Measurements from ENCODE around the gene TNP1. TPM values are rescaled to one million over a fixed set of nuclear protein-coding genes. Genes with fewer than 3 reads are reported as not detected.

The TNP1 gene
- total RNA-seq, 1 experiment from 2014 or later, result not detected

DNA sequence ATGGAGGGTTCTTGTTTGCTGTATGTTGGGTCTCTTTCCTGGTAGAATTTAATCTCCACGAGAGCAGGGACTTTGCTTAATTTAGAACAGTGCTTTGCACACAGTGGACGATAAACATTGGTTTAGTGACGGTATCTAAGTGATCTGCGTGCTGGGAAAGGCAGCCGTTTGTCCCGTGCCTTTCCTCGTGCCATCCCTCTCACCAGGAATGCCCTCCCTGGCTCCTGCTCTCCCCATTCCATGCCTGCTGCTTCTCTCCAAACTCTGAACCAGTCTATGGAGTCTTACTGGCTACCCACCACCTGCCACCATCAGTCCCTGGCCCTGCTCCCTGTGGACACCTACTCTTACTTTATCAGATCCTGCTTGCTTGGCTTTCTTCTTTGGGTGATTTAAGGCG, 27.3 kb upstream of the TNP1 start:
- no peaks in the 10 kb centered on the region for H3K36me3 Mint-ChIP-seq (ENCODE audit: insufficient read depth, unreplicated experiment)
- intact Hi-C loops (cut with micrococcal nuclease), result no loop called here
- no peak overlapping the region for H3K27ac Mint-ChIP-seq (ENCODE audit: low read depth, unreplicated experiment)
- no TSS peak for BruUV-seq (replicated peaks)
- peaks cover 6% of the 10 kb centered on the region for H3K9me3 Mint-ChIP-seq (ENCODE audit: unreplicated experiment)
- DNase-seq (ENCODE audit: unreplicated experiment), result no peak
- TF ChIP-seq, protein P1, sequence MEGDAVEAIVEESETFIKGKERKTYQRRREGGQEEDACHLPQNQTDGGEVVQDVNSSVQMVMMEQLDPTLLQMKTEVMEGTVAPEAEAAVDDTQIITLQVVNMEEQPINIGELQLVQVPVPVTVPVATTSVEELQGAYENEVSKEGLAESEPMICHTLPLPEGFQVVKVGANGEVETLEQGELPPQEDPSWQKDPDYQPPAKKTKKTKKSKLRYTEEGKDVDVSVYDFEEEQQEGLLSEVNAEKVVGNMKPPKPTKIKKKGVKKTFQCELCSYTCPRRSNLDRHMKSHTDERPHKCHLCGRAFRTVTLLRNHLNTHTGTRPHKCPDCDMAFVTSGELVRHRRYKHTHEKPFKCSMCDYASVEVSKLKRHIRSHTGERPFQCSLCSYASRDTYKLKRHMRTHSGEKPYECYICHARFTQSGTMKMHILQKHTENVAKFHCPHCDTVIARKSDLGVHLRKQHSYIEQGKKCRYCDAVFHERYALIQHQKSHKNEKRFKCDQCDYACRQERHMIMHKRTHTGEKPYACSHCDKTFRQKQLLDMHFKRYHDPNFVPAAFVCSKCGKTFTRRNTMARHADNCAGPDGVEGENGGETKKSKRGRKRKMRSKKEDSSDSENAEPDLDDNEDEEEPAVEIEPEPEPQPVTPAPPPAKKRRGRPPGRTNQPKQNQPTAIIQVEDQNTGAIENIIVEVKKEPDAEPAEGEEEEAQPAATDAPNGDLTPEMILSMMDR (IDR thresholded peaks at IDR 0.05; ENCODE audit: unreplicated experiment), result no peak
- CTCF ChIA-PET, result interaction anchor here (0.6 kb wide), 1 partner anchor 389 kb away, joined by 3 read pairs; no protein-coding TSS in a partner anchor
- POLR2A ChIA-PET, result no interaction called here
- no peaks in the 10 kb centered on the region for H3K27me3 Mint-ChIP-seq (ENCODE audit: insufficient read depth, unreplicated experiment)
- H3K4me3 Mint-ChIP-seq (ENCODE audit: unreplicated experiment), result no peak overlapping the region
- H3K4me1 Mint-ChIP-seq (ENCODE audit: insufficient read depth, unreplicated experiment), result no peaks in the 10 kb centered on the region

DNA sequence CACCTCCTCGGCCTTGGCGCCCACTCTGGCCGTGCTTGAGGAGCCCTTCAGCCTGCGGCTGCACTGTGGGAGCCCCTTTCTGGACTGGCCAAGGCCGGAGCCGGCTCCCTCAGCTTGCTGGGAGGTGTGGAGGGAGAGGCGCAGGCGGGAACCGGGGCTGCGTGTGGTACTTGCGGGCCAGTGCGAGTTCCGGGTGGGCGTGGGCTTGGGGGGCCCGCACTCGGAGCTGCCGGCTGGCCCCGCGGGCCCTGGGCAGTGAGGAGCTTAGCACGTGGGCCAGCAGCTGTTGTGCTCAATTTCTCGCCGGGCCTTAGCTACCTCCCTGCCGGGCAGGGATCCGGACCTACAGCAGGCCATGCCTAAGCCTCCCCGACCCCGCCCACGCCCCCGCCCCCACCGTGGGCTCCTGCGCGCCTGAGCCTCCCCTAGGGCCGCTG, 25.3 kb upstream of the TNP1 start:
- Mint-ChIP-seq H3K4me3 (ENCODE audit: unreplicated experiment) (no peak overlapping the region), H3K27ac (ENCODE audit: low read depth, unreplicated experiment) (no peak overlapping the region), H3K9me3 (ENCODE audit: unreplicated experiment) (peaks cover 6% of the 10 kb centered on the region), H3K4me1 (ENCODE audit: insufficient read depth, unreplicated experiment) (no peaks in the 10 kb centered on the region), H3K36me3 (ENCODE audit: insufficient read depth, unreplicated experiment) (peaks cover 6% of the 10 kb centered on the region), H3K27me3 (ENCODE audit: insufficient read depth, unreplicated experiment) (no peaks in the 10 kb centered on the region)
- no TSS peak for BruUV-seq (replicated peaks)
- intact Hi-C loops (cut with micrococcal nuclease), result no loop called here
- CTCF ChIA-PET, result interaction anchor here (0.7 kb wide), 1 partner anchor 14 kb away, joined by 5 read pairs; no protein-coding TSS in a partner anchor
- TF ChIP-seq, protein P1 (IDR thresholded peaks at IDR 0.05; ENCODE audit: unreplicated experiment), result no peak
- no peak for DNase-seq (ENCODE audit: unreplicated experiment)
- POLR2A ChIA-PET, result no interaction called here

DNA sequence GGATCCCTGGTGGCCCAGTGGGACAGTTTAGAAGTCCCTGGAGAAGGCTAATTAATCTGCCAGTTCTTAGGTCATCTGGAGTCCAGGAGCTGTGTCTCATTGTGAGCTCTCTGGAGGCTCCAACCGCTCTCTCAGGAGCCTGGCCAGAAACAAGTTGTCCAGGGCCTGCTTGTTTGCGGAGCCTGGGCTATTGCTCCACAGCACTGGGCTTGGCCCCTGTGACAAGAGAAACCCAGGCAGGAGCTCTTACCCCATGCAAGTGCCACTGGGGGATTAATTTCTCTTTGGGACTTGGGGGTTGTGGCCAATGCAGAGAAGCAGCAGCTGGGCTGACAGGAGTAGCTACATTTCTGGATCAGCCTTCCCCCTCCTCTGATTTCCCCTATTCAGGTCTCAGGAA, 24.5 kb upstream of the TNP1 start:
- intact Hi-C loops (cut with micrococcal nuclease), result no loop called here
- H3K4me3 Mint-ChIP-seq (ENCODE audit: unreplicated experiment), result no peak overlapping the region
- DNase-seq (ENCODE audit: unreplicated experiment), result no peak
- ChIA-PET CTCF (no interaction called here), POLR2A (no interaction called here)
- peaks cover 6% of the 10 kb centered on the region for H3K36me3 Mint-ChIP-seq (ENCODE audit: insufficient read depth, unreplicated experiment)
- H3K4me1 Mint-ChIP-seq (ENCODE audit: insufficient read depth, unreplicated experiment), result no peaks in the 10 kb centered on the region
- TF ChIP-seq, protein P1 (IDR thresholded peaks at IDR 0.05; ENCODE audit: unreplicated experiment), result no peak
- H3K27ac Mint-ChIP-seq (ENCODE audit: low read depth, unreplicated experiment), result no peak overlapping the region
- BruUV-seq (replicated peaks), result no TSS peak
- no peaks in the 10 kb centered on the region for H3K27me3 Mint-ChIP-seq (ENCODE audit: insufficient read depth, unreplicated experiment)
- H3K9me3 Mint-ChIP-seq (ENCODE audit: unreplicated experiment), result peaks cover 6% of the 10 kb centered on the region

DNA sequence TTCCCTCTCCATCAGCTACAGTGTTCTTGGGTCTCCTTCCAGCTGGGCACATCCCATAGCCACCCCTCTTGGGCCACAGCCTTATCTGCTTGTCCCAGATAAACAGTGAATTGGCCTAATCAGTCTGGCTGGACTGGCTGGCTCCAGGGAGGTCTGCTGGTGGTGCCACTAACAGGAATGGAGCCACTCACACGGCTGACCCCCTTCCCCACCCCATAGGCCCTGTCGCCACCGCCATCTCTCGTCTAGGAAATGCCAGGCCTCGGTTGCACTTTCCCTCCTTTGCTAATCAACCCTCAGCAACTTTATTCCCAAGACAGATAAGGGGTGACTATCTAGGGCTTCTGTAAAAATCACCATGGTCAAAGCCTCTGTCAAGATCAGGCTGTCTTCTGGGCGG, 23.0 kb upstream of the TNP1 start:
- CTCF ChIA-PET, result no interaction called here
- H3K36me3 Mint-ChIP-seq (ENCODE audit: insufficient read depth, unreplicated experiment), result peaks cover 6% of the 10 kb centered on the region
- no peaks in the 10 kb centered on the region for H3K27me3 Mint-ChIP-seq (ENCODE audit: insufficient read depth, unreplicated experiment)
- no peak for DNase-seq (ENCODE audit: unreplicated experiment)
- POLR2A ChIA-PET, result no interaction called here
- BruUV-seq (replicated peaks), result no TSS peak
- no peak overlapping the region for H3K27ac Mint-ChIP-seq (ENCODE audit: low read depth, unreplicated experiment)
- intact Hi-C loops (cut with micrococcal nuclease), result no loop called here
- H3K9me3 Mint-ChIP-seq (ENCODE audit: unreplicated experiment), result peaks cover 6% of the 10 kb centered on the region
- no peaks in the 10 kb centered on the region for H3K4me1 Mint-ChIP-seq (ENCODE audit: insufficient read depth, unreplicated experiment)
- TF ChIP-seq, protein P1 (IDR thresholded peaks at IDR 0.05; ENCODE audit: unreplicated experiment), result no peak
- H3K4me3 Mint-ChIP-seq (ENCODE audit: unreplicated experiment), result no peak overlapping the region

Measured in MCF 10A (cell line).